ENCODE results near the gene UNC5C.

DNA sequence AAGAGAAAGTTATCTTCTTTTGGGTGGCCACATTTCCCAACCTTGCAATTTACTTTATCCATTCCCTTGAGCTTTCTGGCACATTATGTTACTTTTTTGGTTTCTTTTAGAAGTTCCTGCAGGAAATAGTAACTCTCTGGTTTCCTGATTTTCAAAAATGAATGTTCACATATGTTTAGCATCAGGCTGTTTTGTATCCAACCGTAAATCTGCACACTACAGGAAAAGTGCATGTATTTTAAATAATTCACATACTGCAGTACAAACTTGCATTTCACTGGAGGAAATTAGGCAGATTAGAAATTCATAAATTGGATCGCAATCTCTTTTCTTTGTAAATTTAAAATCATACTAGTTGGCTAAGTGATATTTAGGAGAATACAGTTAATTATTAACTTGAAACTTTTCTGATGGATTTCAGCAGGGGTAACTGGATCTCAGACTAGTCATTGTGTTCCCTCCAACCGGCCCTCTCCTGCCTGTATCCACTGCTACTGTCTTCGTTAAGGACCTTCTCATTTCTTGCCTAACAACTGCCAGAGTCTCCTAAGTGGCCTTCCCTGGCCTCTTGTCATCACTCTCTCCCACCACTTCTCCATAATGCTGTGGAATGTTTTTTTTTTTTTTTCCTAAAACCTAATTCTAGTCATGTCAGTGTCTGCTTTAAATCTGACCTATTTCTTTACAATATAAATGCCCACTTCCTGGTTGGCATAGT, 137.2 kb downstream of the UNC5C start:
- no peak for TF ChIP-seq CTCF (IDR thresholded peaks at IDR 0.05)
- no peak for TF ChIP-seq POLR2A (IDR thresholded peaks at IDR 0.05)
